Suppressor macrophage treated with lipopolysaccharide for 1 hour (primary cell): ENCODE results near the gene TIGD6.
"Not testable (repeated sequence)": the region's sequence is repeated elsewhere in the genome, so short reads cannot be mapped to it uniquely, and the experiment has no call there.

Source experiments
- DNase-seq, 3 donors: peaks; one replicate each; pipeline ENCODE4 v3.0.0-alpha.2; 2020 to 2022

Gene TIGD6

GRCh38 chr5:150000256-150000989, at the start of gene TIGD6, which contains the start of gene HMGXB3:
Gene TIGD6, minus strand, starts transcription at chr5:150000654. Its CDS starts 4,306 bp downstream, at chr5:149996348.
Gene HMGXB3, plus strand, starts transcription at chr5:150000739. Its CDS starts 4,114 bp downstream, at chr5:150004853.
- DNase-seq: peak; percentile 88 to 91 (median 90)

- DNase-seq: no peak
Observed at GRCh38 chr5:150046031-150046430, 45.6 kb upstream of the TIGD6 start.

GRCh38 chr5:150045549-150045948, 45.1 kb upstream of the TIGD6 start:
- DNase-seq: no peak

- DNase-seq: no peak
Observed at GRCh38 chr5:150044712-150045111, 44.3 kb upstream of the TIGD6 start.

GRCh38 chr5:150044329-150044681, 43.9 kb upstream of the TIGD6 start:
- DNase-seq: no peak

GRCh38 chr5:150043657-150044328, 43.3 kb upstream of the TIGD6 start:
- no peak for DNase-seq

- DNase-seq: no peak
Observed at GRCh38 chr5:150042459-150042858, 42.0 kb upstream of the TIGD6 start.

GRCh38 chr5:150038547-150038946, 38.1 kb upstream of the TIGD6 start:
- no peak for DNase-seq

GRCh38 chr5:150036513-150036912, 36.1 kb upstream of the TIGD6 start:
- no peak for DNase-seq

- DNase-seq: peak; percentile 36 to 55 (median 43)
Observed at GRCh38 chr5:150035139-150035895, 34.9 kb upstream of the TIGD6 start.

GRCh38 chr5:150034662-150035061, 34.2 kb upstream of the TIGD6 start:
- no peak for DNase-seq

GRCh38 chr5:150033334-150033733, 32.9 kb upstream of the TIGD6 start:
- DNase-seq: no peak

- not testable (repeated sequence) for DNase-seq
Observed at GRCh38 chr5:150028047-150028446, 27.6 kb upstream of the TIGD6 start.

GRCh38 chr5:150026682-150027172, 26.3 kb upstream of the TIGD6 start:
- no peak for DNase-seq

GRCh38 chr5:150024346-150024984, 24.0 kb upstream of the TIGD6 start:
- DNase-seq: peak; percentile 22 to 36 (median 22)

- DNase-seq: no peak
Observed at GRCh38 chr5:150023136-150023535, 22.7 kb upstream of the TIGD6 start.

- DNase-seq: no peak
Observed at GRCh38 chr5:150022681-150023080, 22.2 kb upstream of the TIGD6 start.

GRCh38 chr5:150022158-150022531, 21.7 kb upstream of the TIGD6 start:
- peak in 1 of 3 donors; percentile 11 for DNase-seq

GRCh38 chr5:150021491-150022157, 21.2 kb upstream of the TIGD6 start:
- no peak for DNase-seq

GRCh38 chr5:150020249-150020648, 19.8 kb upstream of the TIGD6 start:
- DNase-seq: no peak

- DNase-seq: peak; percentile 24 to 67 (median 47)
Observed at GRCh38 chr5:150017226-150018005, 17.0 kb upstream of the TIGD6 start.
